Skin epidermis (tissue), 12 donors: ENCODE data around the gene PEX26.
"Not testable (repeated sequence)": the region's sequence is repeated elsewhere in the genome, so short reads cannot be mapped to it uniquely, and the experiment has no call there.

Experiments used
- H3K27ac ChIP-seq, 21 experiments: fragments of 200-600 bp; sonication (generic) in 11 of 21; one replicate each; pipeline ENCODE4 v1.5.0; 2020; ENCODE audit warnings: mild to moderate bottlenecking in 3 of 21, inconsistent platforms in 2 of 21, moderate library complexity in 2 of 21
- H3K4me3 ChIP-seq, 7 experiments: fragments of 200-600 bp; sonication (generic) in 2 of 7; one replicate each; pipeline ENCODE4 v1.5.0; 2020; ENCODE audit warnings: inconsistent platforms in 2 of 7, mild to moderate bottlenecking in 2 of 7, moderate library complexity in 1 of 7

PEX26 gene

GRCh38 chr22:18055619-18056160 lies 22.1 kb upstream of the PEX26 start:
- H3K27ac ChIP-seq, result peak overlapping the region in 19 of 21 experiments; percentile 22 to 82 (median 55)
- H3K4me3 ChIP-seq, result no peak overlapping the region

- no peak overlapping the region for H3K4me3 ChIP-seq
These were observed 21.6 kb upstream of the PEX26 start for GRCh38 chr22:18056161-18056666.

GRCh38 chr22:18056807-18057474 lies 20.8 kb upstream of the PEX26 start:
- Histone ChIP-seq H3K27ac (peak overlapping the region in 17 of 21 experiments; percentile 4 to 81 (median 52)), H3K4me3 (no peak overlapping the region)

More at GRCh38 chr22:18056161-18056666, 21.6 kb upstream of the PEX26 start:
- H3K27ac ChIP-seq, result peak overlapping the region in 20 of 21 experiments; percentile 22 to 82 (median 54)

DNA sequence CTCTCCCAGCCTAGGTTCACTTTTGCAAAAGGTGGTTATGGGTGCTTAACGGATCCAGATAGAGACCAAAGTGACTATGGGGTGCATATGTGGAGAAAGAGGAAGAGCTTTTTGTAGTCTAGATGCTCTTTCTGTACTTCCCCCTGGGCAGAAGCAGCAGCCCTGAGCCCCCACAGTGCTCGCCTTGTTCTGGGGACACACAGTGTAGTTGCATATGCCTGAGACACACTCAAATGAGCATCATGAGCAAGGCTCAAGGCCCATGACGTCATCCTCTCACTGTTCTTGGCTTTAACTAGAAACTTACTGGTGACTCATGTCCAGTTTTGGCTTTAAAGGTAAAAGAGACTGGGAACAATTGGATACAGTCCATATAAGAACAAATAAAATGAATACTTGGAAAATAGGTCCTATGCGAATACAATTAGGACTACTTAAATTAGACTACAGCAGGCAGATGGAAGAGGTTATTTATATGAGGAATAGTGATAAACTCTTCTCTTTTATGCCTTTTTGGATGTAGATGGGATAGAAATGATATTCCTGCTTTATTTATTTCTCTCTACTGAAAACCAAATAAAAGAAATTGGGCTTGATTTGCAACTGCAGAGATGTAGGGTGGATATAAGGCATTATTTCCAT lies 20.1 kb upstream of the PEX26 start:
- Histone ChIP-seq H3K4me3 (no peak overlapping the region), H3K27ac (peak overlapping the region in 9 of 21 experiments; percentile 4 to 79 (median 59))

- Histone ChIP-seq H3K4me3 (no peak overlapping the region), H3K27ac (peak overlapping the region in 1 of 21 experiments; percentile 63)
These were observed 19.3 kb upstream of the PEX26 start for GRCh38 chr22:18058371-18059093.

DNA sequence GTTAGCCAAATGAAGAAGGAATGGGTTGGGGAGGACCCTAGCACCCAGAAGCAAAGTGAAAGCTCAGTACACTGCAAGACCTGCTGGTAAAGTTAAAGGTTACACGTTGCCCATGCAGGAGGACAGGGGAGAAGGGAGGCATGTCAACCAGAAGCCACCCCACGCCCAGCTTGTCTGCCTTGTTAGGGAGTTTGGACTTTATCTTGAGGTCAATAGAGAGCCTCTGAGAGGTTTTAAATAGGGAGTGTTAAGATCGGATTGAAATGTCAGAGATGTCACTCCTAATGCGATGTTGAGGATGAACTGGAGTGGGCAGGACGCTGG lies 18.7 kb upstream of the PEX26 start:
- Histone ChIP-seq H3K27ac (no peak overlapping the region), H3K4me3 (no peak overlapping the region)

DNA sequence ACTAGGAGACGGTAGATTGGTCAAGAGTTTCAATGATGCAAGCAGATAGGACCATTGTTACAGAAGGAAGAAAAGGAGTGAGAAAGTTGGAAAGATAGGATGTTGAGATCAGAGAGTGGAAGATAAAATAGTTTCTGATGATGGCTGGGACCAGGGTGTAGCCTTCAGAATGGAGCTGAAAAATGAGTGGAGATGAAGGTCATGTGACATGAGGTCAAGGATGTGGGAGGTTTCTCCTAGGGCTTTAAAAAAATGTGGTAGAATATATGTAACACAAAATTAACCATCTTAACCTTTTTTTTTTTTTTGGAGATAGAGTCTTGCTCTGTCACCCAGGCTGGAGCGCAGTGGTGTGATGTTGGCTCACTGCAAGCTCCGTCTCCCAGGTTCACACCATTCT lies 18.3 kb upstream of the PEX26 start:
- Histone ChIP-seq H3K4me3 (no peak overlapping the region), H3K27ac (no peak overlapping the region)

- Histone ChIP-seq H3K4me3 (no peak overlapping the region), H3K27ac (no peak overlapping the region)
These were observed 17.8 kb upstream of the PEX26 start for GRCh38 chr22:18059991-18060390.

DNA sequence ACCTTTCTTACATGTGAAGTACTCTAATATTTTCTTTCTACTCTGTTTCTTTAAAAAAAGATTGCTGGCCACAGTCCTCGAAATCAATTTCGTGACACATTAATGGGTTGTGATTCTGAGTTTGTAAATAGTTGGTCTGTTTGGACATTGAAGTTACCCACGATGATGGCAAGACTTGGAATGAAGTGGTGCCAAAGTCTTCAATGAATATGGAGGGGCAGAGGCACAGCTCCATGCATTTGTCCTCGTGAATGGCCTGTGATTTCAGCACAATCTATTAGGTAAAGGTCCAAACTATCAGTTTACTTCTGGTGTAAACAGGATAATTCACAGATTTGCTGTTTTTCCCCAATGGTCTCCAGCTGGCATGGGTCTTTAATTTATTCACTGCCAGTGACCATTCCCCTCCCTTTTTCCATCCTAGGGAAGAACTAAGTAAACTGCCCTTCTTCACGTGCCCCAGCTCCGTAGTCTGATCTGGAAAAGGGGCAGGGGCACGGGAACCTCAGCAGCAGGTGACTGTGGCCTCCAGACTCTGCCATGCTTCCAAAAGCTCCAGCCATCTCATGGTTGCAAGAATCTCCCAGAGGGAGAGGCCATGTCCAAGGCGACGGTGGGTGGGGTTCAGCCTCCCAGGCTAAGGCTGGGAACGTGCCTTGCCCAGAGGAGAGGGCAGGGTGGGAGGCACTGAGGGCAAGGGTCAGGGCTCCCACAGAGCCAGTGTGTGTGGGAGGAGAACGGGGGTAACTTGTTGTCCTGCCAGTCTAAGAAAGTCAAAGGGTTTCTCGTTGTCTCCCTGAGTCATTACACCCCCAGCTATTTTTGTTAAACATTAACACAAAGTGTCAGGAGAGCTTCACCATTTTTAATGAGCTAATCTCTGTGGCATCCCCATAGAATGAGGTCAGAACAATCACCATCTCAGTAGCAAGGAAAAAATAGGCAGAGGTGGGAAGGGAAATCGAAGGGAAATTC lies 16.9 kb upstream of the PEX26 start:
- Histone ChIP-seq H3K27ac (no peak overlapping the region), H3K4me3 (no peak overlapping the region)

- no peak overlapping the region for H3K4me3 ChIP-seq
- no peak overlapping the region for H3K27ac ChIP-seq
These were observed 15.4 kb upstream of the PEX26 start for GRCh38 chr22:18062421-18062820.

- H3K4me3 ChIP-seq, result no peak overlapping the region
- no peak overlapping the region for H3K27ac ChIP-seq
These were observed 14.5 kb upstream of the PEX26 start for GRCh38 chr22:18063306-18063705.

DNA sequence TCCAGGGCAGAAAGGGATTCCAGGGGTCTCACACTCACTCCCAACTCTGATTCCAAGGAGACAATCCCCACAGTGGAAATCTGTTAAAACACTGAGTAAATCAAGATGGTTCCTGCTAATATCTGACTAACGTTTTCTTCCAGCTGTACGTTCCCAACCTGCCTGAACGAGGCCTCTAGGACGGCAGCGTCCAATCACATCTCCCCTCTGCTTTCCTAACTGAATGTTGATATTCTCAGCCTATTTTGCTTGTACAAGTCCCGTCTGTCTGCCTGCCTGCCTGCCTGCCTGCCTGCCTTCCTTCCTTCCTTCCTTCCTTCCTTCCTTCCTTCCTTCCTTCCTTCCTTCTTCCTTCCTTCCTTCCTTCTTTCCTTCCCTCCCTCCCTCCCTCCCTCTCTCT lies 14.1 kb upstream of the PEX26 start:
- H3K4me3 ChIP-seq, H3K27ac ChIP-seq: not testable (repeated sequence)

DNA sequence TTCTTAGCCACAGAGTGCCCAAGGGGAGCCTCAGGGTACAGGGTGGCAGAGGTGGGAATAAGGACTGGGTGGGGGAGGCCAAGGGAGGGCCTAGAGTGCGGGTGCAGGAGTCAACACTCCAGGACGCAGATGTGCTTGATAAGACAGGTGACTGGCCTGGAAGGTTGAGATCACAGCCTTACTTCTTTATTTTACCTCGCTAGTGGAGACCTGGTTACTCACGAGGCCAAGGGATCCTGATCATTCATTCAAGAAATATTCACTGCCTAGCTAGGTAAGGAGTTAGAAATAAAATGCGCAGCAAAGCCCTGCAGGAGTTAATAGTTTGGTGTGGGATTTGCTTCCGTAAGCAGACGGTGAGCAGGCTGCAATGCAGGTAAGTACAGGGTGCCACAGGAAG lies 13.2 kb upstream of the PEX26 start:
- no peak overlapping the region for H3K4me3 ChIP-seq
- H3K27ac ChIP-seq, result no peak overlapping the region

DNA sequence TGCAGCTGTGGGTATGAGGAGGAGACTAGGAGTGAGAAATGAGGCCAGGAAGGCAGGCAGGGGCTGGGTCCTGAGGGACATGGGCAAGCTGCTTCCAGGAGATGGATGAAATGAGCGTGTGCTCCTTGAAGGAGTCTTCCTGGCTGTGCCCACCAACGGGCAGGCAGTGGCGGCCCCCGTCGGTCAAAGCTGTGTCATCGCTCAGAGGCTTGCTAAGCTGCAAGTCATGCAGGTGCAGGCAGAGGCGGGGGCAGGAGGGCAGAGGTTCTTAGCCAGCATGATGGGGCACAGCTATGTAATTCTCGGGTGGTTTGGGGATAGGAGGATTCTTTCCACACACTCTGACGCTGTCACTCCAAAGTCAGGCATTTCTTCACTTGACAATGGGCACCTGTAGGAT lies 12.5 kb upstream of the PEX26 start:
- Histone ChIP-seq H3K4me3 (no peak overlapping the region), H3K27ac (no peak overlapping the region)

- Histone ChIP-seq H3K4me3 (no peak overlapping the region), H3K27ac (no peak overlapping the region)
These were observed 11.5 kb upstream of the PEX26 start for GRCh38 chr22:18066181-18066859.

DNA sequence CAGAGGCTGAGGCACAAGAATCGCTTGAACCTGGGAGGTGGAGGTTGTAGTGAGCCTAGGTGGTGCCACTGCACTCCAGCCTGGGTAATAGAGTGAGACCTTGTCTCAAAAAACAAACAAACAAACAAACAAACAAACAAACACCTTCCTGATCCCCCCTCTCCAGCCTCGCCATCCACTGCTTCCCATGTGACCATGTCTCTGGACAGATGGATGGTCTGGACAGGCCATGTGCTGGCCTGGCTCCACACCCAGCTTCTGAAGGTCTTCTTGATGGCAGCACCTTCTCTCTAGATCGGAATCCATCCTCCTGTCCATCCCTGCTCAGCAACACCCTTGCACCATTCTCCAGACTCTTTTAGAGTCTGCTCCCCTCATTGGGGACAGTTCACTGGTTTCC lies 10.7 kb upstream of the PEX26 start:
- H3K4me3 ChIP-seq, result no peak overlapping the region
- peak overlapping the region in 3 of 21 experiments; percentile 25 to 56 (median 51) for H3K27ac ChIP-seq

DNA sequence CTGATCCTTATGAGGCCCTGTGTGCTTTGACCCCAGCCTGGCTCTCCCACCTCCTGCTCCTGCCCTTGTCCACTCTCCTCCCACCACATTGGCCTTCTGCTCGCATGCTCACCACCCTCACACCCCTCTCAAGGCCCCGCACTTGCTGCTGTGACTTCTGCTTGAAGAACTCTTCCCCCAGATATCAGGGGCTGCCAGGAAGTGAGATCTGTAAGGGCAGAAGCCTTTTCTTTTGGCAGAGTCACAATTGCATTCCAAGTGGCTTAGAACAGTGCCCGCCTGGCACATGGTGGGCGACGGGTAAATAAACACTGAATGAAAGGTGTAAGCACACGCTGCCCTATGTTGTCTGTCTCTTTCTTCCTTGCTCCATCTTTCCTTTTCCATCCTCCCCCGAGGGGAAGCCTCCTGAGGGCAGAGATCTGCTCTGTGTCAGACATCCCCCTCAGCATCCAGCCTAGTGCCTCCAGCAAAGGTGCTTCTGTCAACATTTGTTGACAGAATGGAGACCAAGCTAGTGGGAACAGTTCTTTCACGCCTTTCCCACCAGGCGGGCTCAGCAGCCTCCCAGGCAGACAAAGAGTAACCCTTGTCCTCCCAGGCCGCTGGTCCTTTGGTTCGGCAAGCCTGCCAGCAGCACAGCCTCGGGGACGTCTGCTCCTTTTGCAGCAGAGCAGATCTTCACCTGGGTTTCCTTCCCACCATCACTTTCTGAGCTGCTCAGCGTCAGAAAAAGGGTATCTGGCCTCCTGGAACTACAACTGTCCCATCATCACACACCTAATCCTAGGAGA lies 10.0 kb upstream of the PEX26 start:
- H3K27ac ChIP-seq, result peak overlapping the region in 4 of 21 experiments; percentile 25 to 56 (median 46)
- H3K4me3 ChIP-seq, result no peak overlapping the region

DNA sequence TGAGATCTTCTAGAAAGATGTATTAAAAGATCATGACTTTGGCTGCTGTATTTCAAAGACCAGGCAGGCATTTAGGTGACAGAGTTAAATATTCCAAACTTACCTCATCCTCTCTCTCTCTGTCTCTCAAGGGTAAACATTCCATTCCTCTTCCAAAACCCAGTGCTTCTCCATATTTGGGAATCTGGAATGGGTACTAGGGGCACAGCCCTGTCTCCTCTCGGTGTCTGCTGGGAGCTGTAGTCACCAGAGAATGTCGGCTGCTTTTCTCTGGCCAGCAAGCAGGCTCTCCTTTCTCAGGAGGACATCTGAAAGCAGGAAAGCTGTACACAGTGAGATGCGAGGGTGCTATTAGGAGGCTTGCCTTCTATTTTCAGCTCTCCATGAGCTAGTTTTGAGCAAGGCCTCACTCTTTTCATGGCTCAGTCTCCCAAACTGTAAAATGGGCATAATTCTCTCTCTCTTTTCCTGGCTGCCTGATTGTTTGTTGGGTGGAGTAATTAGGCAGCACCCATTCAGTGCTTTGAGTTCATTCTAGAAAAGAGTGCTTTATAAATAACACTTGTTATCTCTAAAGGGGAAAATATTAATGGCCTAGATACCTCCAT lies 9.3 kb upstream of the PEX26 start:
- Histone ChIP-seq H3K27ac (peak overlapping the region in 2 of 21 experiments; percentile 42 to 56), H3K4me3 (no peak overlapping the region)
